GM21390 (cell line): ENCODE results near the gene GPC6.

Experiments
- ATAC-seq: cut with Tn5 transposase; IDR thresholded peaks from one replicate; pipeline ENCODE4 v1.9.1; 2021; ENCODE audit not compliant: unreplicated experiment

The GPC6 gene

GRCh38 chr13:94020833-94021232 is 794.2 kb downstream of the GPC6 start:
- ATAC-seq = no peak

- ATAC-seq = no peak
Observed at GRCh38 chr13:94028234-94028633, 801.6 kb downstream of the GPC6 start.

GRCh38 chr13:94028650-94029049 is 802.0 kb downstream of the GPC6 start:
- no peak for ATAC-seq

GRCh38 chr13:94030415-94031119 is 804.0 kb downstream of the GPC6 start:
- ATAC-seq = no peak

GRCh38 chr13:94031609-94032008 is 805.0 kb downstream of the GPC6 start:
- no peak for ATAC-seq

- no peak for ATAC-seq
Observed at GRCh38 chr13:94033098-94033497, 806.5 kb downstream of the GPC6 start.

- no peak for ATAC-seq
Observed at GRCh38 chr13:94033830-94034642, 807.4 kb downstream of the GPC6 start.

- ATAC-seq = no peak
Observed at GRCh38 chr13:94050039-94050438, 823.4 kb downstream of the GPC6 start.

GRCh38 chr13:94050686-94051085 is 824.1 kb downstream of the GPC6 start:
- ATAC-seq = no peak

- no peak for ATAC-seq
Observed at GRCh38 chr13:94053986-94054593, 827.5 kb downstream of the GPC6 start.

GRCh38 chr13:94056362-94056990 is 829.9 kb downstream of the GPC6 start:
- ATAC-seq = no peak

- no peak for ATAC-seq
Observed at GRCh38 chr13:94057618-94058186, 831.1 kb downstream of the GPC6 start.

GRCh38 chr13:94058821-94059360 is 832.3 kb downstream of the GPC6 start:
- no peak for ATAC-seq

GRCh38 chr13:94061301-94061700 is 834.7 kb downstream of the GPC6 start:
- no peak for ATAC-seq

- ATAC-seq = no peak
Observed at GRCh38 chr13:94063096-94063495, 836.5 kb downstream of the GPC6 start.

GRCh38 chr13:94063848-94064247 is 837.2 kb downstream of the GPC6 start:
- no peak for ATAC-seq

- ATAC-seq = no peak
Observed at GRCh38 chr13:94065741-94066140, 839.1 kb downstream of the GPC6 start.

- no peak for ATAC-seq
Observed at GRCh38 chr13:94073007-94073744, 846.6 kb downstream of the GPC6 start.

- ATAC-seq = no peak
Observed at GRCh38 chr13:94079876-94080275, 853.3 kb downstream of the GPC6 start.

GRCh38 chr13:94080527-94080926 is 853.9 kb downstream of the GPC6 start:
- no peak for ATAC-seq
